Measurements from ENCODE around the gene FUNDC2. TPM values are rescaled to one million over a fixed set of nuclear protein-coding genes. Genes with fewer than 3 reads are reported as not detected.

The FUNDC2 gene, protein sequence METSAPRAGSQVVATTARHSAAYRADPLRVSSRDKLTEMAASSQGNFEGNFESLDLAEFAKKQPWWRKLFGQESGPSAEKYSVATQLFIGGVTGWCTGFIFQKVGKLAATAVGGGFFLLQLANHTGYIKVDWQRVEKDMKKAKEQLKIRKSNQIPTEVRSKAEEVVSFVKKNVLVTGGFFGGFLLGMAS
- total RNA-seq (100 to 1,000 TPM in 6 of 9 donors, 10 to 100 TPM in 3; 72.0 to 188 (median 117) TPM), polyA plus RNA-seq (100 to 1,000 TPM in 1 of 3 donors, 10 to 100 TPM in 2; 71.5 to 210 (median 84.0) TPM)
- long read RNA-seq, donor 1, full-length matches to known transcripts = 46 of 61 reads
- long read RNA-seq, donor 1, partial matches to known transcripts = 15 of 61 reads
- long read RNA-seq, donor 1, other reads (novel, unspliced or antisense) = 0 of 61 reads
- long read RNA-seq, donor 2, full-length matches to known transcripts = 30 of 40 reads
- long read RNA-seq, donor 2, partial matches to known transcripts = 10 of 40 reads
- long read RNA-seq, donor 2, other reads (novel, unspliced or antisense) = 0 of 40 reads
- long read RNA-seq, donor 3, full-length matches to known transcripts = 34 of 39 reads
- long read RNA-seq, donor 3, partial matches to known transcripts = 5 of 39 reads
- long read RNA-seq, donor 3, other reads (novel, unspliced or antisense) = 0 of 39 reads
- long read RNA-seq, donor 4, full-length matches to known transcripts = 115 of 123 reads
- long read RNA-seq, donor 4, partial matches to known transcripts = 5 of 123 reads
- long read RNA-seq, donor 4, other reads (novel, unspliced or antisense) = 3 of 123 reads
- long read RNA-seq, donor 5, full-length matches to known transcripts = 93 of 108 reads
- long read RNA-seq, donor 5, partial matches to known transcripts = 3 of 108 reads
- long read RNA-seq, donor 5, other reads (novel, unspliced or antisense) = 12 of 108 reads
- long read RNA-seq, donor 6, full-length matches to known transcripts = 50 of 55 reads
- long read RNA-seq, donor 6, partial matches to known transcripts = 2 of 55 reads
- long read RNA-seq, donor 6, other reads (novel, unspliced or antisense) = 3 of 55 reads
- long read RNA-seq, donor 7, full-length matches to known transcripts = 17 of 17 reads
- long read RNA-seq, donor 7, partial matches to known transcripts = 0 of 17 reads
- long read RNA-seq, donor 7, other reads (novel, unspliced or antisense) = 0 of 17 reads
- long read RNA-seq, donor 8, full-length matches to known transcripts = 49 of 55 reads
- long read RNA-seq, donor 8, partial matches to known transcripts = 6 of 55 reads
- long read RNA-seq, donor 8, other reads (novel, unspliced or antisense) = 0 of 55 reads
- long read RNA-seq, donor 9, full-length matches to known transcripts = 35 of 51 reads
- long read RNA-seq, donor 9, partial matches to known transcripts = 16 of 51 reads
- long read RNA-seq, donor 9, other reads (novel, unspliced or antisense) = 0 of 51 reads
- long read RNA-seq, donor 10, full-length matches to known transcripts = 15 of 15 reads
- long read RNA-seq, donor 10, partial matches to known transcripts = 0 of 15 reads
- long read RNA-seq, donor 10, other reads (novel, unspliced or antisense) = 0 of 15 reads

DNA sequence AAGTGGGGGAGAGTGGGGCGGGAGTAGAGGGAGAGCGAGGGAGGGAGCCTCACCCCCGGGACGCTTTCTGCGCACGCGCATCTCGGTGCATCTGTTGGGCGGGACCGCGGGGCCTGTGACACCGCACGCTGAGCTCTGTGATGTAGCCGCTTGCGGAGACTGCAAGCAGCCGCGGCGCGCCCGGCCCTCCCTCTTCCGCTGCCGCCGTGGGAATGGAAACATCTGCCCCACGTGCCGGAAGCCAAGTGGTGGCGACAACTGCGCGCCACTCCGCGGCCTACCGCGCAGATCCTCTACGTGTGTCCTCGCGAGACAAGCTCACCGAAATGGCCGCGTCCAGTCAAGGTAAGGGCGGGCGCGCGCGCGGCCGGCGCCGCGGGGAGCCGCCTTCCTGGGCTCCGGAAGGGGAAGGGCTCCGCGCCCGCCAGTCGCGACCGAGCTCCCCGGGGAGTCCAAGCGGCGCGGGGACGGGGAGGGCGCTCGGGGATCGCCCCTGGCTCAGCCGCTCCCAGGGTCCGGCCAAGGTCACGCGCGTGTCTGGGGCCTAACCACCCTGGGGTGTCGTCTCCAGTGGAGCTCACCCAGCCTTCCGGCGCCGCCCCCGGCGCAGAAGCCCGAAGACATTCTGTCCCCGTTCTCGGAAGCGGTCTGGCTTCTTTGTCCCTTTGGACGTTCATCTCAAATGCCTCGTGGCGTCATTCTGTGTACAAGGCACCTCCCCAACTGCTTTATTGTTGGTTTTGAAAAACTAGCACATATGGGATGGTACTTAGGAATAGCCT lies at the start of gene FUNDC2:
Gene FUNDC2, plus strand, starts transcription at position 118 of the 782 bp plus-strand sequence. Its CDS starts 95 bp downstream, at position 213.
- peak; percentile 82 to 85 for TF ChIP-seq POLR2A (IDR thresholded peaks at IDR 0.05)
- TF ChIP-seq, protein P1, sequence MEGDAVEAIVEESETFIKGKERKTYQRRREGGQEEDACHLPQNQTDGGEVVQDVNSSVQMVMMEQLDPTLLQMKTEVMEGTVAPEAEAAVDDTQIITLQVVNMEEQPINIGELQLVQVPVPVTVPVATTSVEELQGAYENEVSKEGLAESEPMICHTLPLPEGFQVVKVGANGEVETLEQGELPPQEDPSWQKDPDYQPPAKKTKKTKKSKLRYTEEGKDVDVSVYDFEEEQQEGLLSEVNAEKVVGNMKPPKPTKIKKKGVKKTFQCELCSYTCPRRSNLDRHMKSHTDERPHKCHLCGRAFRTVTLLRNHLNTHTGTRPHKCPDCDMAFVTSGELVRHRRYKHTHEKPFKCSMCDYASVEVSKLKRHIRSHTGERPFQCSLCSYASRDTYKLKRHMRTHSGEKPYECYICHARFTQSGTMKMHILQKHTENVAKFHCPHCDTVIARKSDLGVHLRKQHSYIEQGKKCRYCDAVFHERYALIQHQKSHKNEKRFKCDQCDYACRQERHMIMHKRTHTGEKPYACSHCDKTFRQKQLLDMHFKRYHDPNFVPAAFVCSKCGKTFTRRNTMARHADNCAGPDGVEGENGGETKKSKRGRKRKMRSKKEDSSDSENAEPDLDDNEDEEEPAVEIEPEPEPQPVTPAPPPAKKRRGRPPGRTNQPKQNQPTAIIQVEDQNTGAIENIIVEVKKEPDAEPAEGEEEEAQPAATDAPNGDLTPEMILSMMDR (IDR thresholded peaks at IDR 0.05) = no peak
- WGBS, 4 donors = 0 to 35% (median 15%) methylated on average over 14 to 82 of the region's 82 CpGs

DNA sequence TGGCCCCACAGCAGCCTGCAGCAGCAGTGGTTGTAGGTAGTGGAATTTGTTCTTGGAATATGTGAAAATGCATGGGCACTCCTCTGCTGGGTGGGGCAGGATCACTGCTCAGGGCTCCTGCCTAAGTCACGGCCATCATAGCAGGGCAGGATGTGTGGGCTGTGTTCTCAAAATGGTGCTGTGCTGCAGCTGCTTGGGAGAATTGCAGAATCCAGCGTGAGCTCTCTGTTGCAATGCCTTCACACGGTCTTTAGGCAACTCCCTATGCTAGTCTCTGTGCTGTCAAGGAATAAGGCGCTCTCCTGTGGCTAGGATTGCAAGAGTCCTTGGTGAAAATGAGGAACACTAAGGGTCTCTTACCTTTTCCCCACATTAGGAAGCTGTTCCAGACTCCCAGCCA lies 47.0 kb upstream of the FUNDC2 start:
- Histone ChIP-seq H3K9me3 (replicated peaks in 1 of 3) (no peaks in the 10 kb centered on the region), H3K27me3 (no peaks in the 10 kb centered on the region), H3K27ac (no peak overlapping the region), H3K4me3 (no peak overlapping the region), H3K4me1 (replicated peaks in 1 of 2) (no peaks in the 10 kb centered on the region), H3K36me3 (replicated peaks in 1 of 2) (no peaks in the 10 kb centered on the region)
- TF ChIP-seq, protein P1 (IDR thresholded peaks at IDR 0.05) = no peak
- no peak for TF ChIP-seq POLR2A (IDR thresholded peaks at IDR 0.05)
- 68 to 80% (median 73%) methylated on average over 1 to 4 of the region's 4 CpGs for WGBS, 4 donors
- no peak for DNase-seq
- intact Hi-C loops (cut with DNase I) = loop anchor here (5.0 to 10.0 kb wide), 2 partner anchors 75 to 78 kb away; no protein-coding TSS in a partner anchor

More for the DNA sequence above, at the start of gene FUNDC2:
- Histone ChIP-seq H3K4me1 (replicated peaks in 1 of 2) (peaks cover 0 to 14% of the 10 kb centered on the region in 2 donors), H3K27me3 (no peaks in the 10 kb centered on the region), H3K36me3 (replicated peaks in 1 of 2) (no peaks in the 10 kb centered on the region), H3K27ac (peak within 1 kb of the TSS; percentile 89 to 98 (median 97)), H3K4me3 (peak within 1 kb of the TSS in 3 of 4 donors; percentile 26 to 68 (median 61)), H3K9me3 (replicated peaks in 1 of 3) (no peaks in the 10 kb centered on the region)
- intact Hi-C loops (cut with DNase I) = no loop called here
- peak; percentile 93 to 97 (median 95) for DNase-seq

DNA sequence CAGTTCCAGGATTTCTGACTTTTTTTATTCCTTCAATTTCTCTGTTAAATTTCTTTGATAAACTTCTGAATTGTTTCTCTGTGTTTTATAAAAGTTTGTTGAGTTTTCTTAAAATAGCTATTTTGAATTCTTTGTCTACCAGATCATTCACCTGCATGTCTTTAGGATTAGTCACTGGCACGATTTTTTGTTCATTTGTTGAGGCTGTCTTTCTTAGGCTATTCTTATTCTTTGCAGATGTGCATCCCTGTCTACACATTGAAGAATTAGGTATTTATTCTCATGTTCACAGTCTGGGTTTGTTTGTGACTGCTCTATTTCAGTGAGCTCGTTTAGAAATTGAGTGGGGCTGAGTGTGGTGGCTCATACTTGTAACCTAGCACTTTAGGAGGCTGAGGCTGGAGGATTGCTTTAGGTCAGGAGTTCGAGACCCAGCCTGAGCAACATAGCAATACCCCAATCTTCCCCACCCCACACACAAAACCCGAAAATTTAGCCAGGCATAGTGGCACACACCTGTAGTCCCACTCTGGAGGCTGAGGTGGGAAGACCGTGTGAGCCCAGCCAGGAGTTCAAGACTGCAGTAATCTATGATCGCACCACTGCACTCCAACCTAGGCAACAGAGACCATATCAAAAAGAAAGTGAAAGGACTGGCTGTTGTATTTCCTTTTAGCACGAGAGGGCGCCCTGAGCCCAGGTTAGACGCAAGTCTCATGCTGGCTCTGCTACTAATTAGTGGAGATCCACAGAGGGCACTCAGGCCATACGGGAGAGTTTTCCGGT lies 46.1 kb upstream of the FUNDC2 start:
- Histone ChIP-seq H3K4me1 (replicated peaks in 1 of 2) (no peaks in the 10 kb centered on the region), H3K27me3 (no peaks in the 10 kb centered on the region), H3K4me3 (peak overlapping the region in 2 of 4 donors; percentile 17 to 49), H3K9me3 (replicated peaks in 1 of 3) (no peaks in the 10 kb centered on the region), H3K36me3 (replicated peaks in 1 of 2) (no peaks in the 10 kb centered on the region), H3K27ac (no peak overlapping the region)
- peak; percentile 65 to 92 (median 78) for DNase-seq
- TF ChIP-seq, protein P1 (IDR thresholded peaks at IDR 0.05) = peak; percentile 27 to 81 (median 70)
- no peak for TF ChIP-seq POLR2A (IDR thresholded peaks at IDR 0.05)
- intact Hi-C loops (cut with DNase I) = loop anchor here (5.0 to 10.0 kb wide), 2 partner anchors 74 to 77 kb away; no protein-coding TSS in a partner anchor
- 10 to 17% (median 12%) methylated on average over 2 to 11 of the region's 11 CpGs for WGBS, 4 donors

Data from adrenal gland (tissue), 19 donors.